GM18520 (cell line): ENCODE measurements around the gene CXorf49.
"Not testable (repeated sequence)": the region's sequence is repeated elsewhere in the genome, so short reads cannot be mapped to it uniquely, and the experiment has no call there.

ENCODE experiments used
- ATAC-seq: cut with Tn5 transposase; IDR thresholded peaks from one replicate; pipeline ENCODE4 v1.9.1; 2021; ENCODE audit not compliant: unreplicated experiment

CXorf49 gene

DNA sequence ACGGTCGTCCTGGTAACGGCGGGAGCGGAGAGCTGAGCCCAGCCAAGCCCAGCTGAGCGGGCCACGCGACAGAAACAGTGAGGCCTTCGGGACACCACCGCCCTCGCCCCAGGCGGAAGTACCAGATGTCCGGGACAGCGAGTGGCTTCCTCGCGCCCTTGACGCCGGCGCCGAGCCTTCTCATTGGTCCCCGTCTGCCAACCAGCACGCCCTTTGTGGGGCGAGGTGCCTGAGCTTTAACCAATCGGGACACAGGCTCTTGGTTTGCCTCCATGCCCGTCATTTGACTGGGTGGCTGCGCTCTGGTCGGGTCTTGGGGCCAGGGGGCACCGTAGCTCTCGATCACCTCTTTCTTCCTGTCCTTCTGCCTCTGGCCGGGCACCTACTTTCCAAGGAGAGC, at the start of gene CXorf49:
Gene CXorf49 (minus strand): TSS at position 101 of the 400 bp plus-strand sequence. CDS start 134 bp downstream, outside the sequence.
- not testable (repeated sequence) for ATAC-seq

DNA sequence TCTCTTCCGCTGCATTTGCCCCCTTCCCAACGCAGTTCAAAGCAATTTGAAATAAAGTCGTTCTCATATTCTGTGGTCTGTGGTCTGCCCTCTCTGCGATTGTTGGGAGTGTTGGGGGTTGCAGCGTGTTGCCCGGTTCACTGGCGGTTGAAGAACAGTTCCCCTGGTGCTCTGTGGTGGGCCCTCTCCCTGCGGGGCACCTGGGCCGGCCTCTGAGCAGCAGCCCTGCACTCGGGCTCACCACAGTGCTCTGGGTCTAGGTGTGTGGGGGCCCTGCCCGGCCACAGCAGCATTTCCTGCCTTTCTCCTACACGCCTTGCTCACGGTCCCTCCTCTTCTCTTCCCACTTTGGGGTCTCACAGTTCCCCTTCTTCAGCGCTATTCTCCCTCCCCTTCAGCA, 49.0 kb upstream of the CXorf49 start:
- not testable (repeated sequence) for ATAC-seq

DNA sequence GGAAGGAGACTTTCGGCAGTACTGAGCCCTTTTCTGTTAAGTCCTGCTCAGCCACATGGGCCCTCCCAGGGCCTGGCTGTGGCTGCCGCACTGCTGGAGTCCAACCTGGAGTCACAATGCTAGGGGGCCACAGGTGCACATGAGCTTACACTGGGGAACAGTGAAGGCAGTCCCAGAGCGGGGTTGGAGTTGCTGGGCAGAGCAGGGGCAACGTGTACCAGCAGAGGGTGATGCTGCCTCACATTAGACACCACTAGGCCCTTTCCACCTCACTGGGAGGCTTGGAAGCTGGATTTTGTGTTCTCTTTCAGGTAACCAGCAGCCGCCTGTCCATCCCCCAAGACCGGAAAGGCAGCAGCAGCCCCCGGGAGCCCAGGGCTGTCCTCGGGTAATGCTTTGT, 47.5 kb upstream of the CXorf49 start:
- not testable (repeated sequence) for ATAC-seq

DNA sequence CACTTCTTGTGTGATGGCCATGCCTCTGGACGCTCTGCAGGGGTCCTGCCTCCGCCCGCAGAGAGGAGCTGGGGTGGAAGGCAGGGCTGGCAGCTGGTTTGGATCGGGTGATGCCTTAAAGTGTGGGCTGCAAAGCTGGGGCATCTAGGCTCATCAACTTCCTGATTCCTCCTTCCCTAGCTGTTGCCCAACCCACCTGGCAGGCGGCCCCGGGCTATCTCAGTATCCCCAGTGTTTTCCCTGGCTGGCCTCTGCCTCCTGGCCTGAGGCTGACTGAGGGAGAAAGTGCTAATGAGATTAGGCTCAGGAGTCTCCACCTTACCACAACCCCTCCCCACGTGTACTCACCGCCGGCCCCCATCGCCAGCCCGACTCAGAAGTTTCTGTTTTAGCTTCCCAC, 46.7 kb upstream of the CXorf49 start:
- not testable (repeated sequence) for ATAC-seq

DNA sequence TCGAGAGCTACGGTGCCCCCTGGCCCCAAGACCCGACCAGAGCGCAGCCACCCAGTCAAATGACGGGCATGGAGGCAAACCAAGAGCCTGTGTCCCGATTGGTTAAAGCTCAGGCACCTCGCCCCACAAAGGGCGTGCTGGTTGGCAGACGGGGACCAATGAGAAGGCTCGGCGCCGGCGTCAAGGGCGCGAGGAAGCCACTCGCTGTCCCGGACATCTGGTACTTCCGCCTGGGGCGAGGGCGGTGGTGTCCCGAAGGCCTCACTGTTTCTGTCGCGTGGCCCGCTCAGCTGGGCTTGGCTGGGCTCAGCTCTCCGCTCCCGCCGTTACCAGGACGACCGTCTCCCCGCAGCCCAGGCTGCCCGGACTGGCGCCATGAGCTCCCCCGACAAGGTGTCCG, 45.0 kb upstream of the CXorf49 start, which contains the start of gene CXorf49B:
Gene CXorf49B (plus strand): TSS at position 301 of the 400 bp plus-strand sequence. CDS start 75 bp downstream, at position 376.
- ATAC-seq = not testable (repeated sequence)

DNA sequence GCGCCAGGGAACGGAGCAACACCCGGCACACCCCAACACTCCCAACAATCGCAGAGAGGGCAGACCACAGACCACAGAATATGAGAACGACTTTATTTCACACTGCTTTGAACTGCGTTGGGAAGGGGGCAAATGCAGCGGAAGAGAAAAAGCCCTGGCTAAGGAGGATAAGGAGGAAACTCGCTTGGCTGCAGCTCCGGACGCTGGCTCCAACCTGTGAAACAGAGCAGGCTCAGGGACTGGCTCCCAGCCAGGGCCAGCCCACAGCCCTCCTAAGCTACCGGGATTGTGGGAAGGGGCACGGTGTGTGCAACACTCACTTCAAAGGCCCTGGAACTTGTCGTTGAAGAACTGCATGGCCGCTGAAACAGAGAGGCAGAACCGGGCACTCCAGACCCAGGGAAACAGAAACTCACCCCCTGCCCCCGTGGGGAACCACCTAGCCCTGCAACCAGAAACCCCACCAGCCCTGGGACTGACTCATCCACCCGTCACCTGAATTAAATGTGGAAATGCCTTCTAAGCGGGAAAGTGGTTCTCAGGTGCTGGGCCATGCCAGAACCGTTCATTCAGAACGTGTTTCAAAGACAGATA, 42.7 kb upstream of the CXorf49 start:
- ATAC-seq = not testable (repeated sequence)

DNA sequence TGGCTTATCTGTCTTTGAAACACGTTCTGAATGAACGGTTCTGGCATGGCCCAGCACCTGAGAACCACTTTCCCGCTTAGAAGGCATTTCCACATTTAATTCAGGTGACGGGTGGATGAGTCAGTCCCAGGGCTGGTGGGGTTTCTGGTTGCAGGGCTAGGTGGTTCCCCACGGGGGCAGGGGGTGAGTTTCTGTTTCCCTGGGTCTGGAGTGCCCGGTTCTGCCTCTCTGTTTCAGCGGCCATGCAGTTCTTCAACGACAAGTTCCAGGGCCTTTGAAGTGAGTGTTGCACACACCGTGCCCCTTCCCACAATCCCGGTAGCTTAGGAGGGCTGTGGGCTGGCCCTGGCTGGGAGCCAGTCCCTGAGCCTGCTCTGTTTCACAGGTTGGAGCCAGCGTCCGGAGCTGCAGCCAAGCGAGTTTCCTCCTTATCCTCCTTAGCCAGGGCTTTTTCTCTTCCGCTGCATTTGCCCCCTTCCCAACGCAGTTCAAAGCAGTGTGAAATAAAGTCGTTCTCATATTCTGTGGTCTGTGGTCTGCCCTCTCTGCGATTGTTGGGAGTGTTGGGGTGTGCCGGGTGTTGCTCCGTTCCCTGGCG, 2.3 kb upstream of the CXorf49 start:
- ATAC-seq = not testable (repeated sequence)

DNA sequence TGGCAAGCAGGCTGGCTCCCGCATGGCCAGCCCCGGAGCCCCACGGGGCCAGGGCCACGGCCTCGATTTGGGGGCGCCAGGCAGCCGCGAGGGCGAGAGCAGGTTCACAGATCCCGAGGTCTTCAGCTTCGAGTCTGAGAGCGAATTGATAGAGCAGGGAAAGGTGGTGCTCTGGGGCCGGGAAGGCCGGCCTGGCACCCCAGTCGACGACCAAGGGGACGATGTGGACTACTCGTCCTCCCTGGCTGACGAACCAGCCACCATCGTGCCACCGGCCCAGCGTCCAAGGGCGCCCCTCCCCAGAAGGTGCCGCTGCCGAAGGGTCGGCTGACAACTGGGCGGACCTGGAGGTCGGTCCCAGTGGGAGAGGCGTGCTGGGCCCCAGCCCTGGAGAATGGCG, 1.1 kb upstream of the CXorf49 start:
- not testable (repeated sequence) for ATAC-seq

DNA sequence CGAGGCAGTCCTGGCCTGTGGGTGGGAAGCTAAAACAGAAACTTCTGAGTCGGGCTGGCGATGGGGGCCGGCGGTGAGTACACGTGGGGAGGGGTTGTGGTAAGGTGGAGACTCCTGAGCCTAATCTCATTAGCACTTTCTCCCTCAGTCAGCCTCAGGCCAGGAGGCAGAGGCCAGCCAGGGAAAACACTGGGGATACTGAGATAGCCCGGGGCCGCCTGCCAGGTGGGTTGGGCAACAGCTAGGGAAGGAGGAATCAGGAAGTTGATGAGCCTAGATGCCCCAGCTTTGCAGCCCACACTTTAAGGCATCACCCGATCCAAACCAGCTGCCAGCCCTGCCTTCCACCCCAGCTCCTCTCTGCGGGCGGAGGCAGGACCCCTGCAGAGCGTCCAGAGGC, 1.8 kb downstream of the CXorf49 start:
- ATAC-seq = not testable (repeated sequence)

DNA sequence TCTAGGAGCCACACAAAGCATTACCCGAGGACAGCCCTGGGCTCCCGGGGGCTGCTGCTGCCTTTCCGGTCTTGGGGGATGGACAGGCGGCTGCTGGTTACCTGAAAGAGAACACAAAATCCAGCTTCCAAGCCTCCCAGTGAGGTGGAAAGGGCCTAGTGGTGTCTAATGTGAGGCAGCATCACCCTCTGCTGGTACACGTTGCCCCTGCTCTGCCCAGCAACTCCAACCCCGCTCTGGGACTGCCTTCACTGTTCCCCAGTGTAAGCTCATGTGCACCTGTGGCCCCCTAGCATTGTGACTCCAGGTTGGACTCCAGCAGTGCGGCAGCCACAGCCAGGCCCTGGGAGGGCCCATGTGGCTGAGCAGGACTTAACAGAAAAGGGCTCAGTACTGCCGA, 2.5 kb downstream of the CXorf49 start:
- ATAC-seq = not testable (repeated sequence)

DNA sequence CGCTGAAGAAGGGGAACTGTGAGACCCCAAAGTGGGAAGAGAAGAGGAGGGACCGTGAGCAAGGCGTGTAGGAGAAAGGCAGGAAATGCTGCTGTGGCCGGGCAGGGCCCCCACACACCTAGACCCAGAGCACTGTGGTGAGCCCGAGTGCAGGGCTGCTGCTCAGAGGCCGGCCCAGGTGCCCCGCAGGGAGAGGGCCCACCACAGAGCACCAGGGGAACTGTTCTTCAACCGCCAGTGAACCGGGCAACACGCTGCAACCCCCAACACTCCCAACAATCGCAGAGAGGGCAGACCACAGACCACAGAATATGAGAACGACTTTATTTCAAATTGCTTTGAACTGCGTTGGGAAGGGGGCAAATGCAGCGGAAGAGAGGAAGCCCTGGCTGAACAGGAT, 4.0 kb downstream of the CXorf49 start:
- ATAC-seq = not testable (repeated sequence)

DNA sequence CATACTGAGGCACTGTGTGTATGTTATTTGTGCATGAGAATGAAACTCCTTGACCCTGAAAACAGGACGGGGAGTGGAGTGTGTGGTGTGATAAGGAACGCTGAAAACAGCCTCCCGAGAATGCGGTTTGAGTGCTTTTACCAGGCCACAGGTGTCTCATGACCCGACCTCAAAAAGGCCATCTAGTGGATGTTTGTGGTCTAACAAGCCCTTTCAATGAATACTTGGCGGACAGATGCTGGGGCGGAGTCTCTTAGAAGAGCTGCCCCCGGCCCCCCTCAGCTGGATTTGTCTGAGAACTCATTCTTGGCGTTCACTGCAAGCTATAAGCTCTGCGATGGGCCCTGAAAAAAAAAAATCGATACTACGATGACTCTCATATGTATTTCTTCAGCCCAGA, 15.2 kb downstream of the CXorf49 start:
- not testable (repeated sequence) for ATAC-seq

DNA sequence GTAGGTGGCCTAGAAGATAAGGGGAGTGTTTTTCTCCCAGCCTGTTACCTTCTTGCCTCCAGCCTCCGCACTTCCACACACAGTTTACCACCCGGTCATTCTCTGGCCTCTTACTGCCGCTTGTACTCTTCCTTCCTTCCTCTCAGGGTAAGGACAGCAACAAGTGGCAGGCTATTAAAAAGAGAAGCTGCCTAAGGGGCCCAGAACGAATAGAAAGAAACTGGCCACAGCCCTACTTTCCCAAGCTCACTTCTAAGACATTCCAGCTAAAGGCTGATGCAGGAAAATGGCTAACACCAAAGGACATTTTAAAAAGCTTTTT, 19.1 kb downstream of the CXorf49 start:
- not testable (repeated sequence) for ATAC-seq

DNA sequence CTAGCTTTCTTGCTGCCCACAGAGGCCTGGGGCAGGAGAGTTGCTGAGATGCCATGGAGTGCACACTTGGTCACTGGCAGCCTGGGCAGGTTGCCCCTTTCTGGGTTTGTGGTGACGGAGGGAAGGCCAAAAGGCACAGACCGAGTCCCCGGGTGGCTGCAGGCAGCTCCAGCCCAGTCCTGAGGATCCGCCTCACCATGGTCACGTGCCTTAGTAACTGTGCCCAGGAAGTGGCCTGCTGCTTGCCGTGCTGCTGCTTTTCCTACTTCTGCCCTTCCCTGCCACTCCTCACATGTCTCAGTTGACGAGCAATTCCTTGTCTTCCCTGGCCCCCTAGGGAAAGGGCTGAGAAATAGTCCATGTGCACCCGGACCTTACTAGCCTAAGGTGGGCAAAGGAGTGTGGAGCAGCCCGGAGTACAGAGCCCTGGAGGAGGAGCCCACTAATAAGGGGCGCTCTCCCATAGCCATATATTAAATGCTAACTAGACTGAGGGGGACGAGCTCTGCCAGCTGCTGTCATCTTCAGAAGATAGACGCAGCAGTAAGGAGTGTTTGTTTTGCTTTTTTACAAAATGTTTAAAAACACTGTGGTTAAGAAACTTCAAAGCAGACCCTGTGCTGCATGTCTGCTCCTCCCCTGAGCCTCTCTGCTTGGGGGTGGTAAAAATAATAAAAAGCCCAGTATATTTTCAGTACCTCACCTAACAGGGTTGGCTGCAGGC, 19.6 kb downstream of the CXorf49 start:
- not testable (repeated sequence) for ATAC-seq

DNA sequence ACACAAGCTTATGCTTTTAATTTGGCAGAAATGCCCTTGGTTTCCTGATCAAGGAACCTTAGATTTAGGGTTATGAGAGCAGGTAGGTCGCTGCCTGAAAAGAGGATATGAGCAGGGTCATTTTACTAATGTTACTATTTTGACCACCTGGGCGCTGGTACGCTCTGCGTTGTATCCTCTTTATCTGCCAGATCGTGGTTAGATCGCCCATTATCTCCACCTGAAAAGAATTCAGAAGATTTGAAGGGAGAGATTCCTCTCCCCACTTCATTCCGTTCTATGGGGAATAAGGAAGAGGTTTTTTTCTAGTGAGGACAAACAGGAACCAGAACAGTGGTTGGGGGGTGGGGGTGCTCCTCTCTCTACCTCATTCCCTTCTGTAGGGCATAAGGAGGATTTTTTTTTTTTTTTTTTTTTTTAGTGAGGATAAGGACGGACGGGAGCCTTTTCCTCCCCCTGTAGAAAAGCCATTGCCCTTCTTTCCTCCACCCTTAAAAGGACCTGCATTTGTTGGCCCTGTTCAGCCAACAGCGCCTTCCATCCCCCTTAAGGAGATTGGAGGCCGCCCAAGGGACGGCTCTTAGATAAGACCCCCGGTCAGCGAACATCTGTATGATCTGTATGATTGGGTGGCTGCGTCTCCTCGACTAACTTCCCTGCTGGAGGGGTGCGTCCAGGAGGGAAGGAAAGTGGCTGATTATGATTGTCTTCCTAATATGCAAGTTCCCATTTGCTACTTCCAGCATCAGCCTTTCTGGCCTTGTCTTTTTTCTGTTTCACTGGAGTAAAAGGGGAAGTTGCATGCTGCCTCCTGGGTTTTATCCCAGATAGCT, 20.4 kb downstream of the CXorf49 start:
- ATAC-seq = not testable (repeated sequence)

DNA sequence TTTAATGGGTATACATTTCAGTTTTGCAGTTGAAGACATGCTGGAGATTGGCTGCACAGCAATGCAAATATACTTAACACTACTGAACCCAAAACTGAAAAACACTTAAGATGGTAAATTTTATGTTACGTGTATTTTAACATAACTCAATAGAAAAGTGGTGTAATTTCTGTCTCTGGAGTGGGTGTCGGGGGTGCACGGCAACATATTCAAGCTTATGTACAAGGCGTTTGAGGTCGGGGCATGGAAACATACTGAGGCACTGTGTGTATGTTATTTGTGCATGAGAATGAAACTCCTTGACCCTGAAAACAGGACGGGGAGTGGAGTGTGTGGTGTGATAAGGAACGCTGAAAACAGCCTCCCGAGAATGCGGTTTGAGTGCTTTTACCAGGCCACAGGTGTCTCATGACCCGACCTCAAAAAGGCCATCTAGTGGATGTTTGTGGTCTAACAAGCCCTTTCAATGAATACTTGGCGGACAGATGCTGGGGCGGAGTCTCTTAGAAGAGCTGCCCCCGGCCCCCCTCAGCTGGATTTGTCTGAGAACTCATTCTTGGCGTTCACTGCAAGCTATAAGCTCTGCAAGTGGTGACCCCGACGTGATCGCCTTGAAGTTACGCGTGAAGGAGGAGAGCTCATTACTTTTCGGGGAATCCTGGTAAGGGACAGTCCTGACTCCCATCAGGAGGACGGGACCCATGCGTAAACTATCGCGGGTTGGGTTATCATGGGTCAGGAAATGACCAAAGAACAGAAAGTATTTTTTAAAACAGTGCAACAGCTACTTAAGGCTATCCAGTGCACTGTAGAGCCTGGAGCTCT, 21.2 kb downstream of the CXorf49 start:
- not testable (repeated sequence) for ATAC-seq

DNA sequence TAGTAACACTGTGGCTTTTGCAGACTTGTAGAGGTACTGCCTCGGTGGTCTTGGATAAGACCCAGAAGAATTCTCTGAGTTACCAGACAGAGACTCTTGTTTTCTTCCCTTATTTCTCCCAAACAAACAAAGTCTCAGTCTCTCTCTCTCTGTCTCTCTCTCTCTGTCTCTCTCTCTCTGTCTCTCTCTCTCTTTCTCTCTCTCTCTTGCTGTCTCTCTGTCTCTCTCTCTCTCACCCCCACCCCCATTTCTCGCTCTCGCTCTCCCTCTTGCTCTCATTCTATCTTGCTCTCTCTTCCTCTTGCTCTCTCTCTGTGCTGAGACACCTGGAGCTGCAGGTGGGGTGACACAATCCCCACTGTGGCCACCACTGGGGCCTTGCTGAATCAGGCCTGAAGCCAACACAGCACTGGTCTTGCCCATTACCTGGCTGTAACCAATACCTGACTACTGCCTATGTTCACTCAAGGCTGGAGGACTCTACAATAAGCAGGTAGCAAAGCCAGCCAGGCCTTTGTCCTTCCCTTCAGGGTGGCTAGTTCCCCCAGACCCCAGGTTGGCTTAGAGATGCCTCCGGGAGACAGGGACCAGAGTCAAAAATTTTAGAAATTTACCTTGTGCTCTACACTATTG, 38.4 kb downstream of the CXorf49 start:
- ATAC-seq = no peak

DNA sequence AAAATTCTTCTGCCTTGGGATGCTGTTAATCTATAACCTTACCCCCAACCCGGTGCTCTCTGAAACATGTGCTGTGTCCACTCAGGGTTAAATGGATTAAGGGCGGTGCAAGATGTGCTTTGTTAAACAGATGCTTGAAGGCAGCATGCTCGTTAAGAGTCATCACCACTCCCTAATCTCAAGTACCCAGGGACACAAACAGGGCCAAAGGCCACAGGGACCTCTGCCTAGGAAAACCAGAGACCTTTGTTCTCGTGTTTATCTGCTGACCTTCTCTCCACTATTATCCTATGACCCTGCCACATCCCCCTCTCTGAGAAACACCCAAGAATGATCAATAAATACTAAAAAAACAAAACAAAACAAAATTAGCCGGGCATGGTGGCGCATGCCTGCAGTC, 40.9 kb downstream of the CXorf49 start:
- ATAC-seq = not testable (repeated sequence)

DNA sequence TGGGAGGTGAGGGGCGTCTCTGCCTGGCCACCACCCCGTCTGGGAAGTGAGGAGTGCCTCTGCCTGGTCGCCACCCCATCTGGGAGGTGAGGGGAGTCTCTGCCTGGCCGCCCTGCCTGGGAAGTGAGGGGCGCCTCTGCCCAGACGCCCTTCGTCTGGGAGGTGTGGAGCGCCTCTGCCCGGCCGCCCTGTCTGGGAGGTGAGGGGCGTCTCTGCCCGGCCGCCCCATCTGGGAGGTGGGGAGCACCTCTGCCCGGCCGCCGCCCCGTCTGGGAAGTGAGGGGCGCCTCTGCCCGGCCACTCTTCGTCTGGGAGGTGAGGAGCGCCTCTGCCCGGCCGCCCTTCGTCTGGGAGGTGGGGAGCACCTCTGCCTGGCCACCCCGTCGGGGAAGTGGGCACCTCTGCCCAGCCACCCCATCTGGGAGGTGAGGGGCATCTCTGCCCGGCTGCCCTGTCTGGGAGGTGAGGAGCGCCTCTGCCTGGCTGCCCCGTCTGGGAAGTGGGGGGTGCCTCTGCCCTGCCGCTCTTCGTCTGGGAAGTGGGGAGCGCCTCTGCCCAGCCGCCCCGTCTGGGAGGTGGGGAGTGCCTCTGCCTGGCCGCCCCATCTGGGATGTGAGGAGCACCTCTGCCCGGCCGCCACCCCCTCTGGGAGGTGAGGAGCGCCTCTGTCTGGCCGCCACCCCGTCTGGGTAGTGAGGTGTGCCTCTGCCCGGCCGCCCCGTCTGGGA, 41.9 kb downstream of the CXorf49 start:
- ATAC-seq = not testable (repeated sequence)
